B cell (primary cell): ENCODE measurements around the gene STXBP2. TPM values are rescaled to one million over a fixed set of nuclear protein-coding genes. Genes with fewer than 3 reads are reported as not detected.

Experiments
- ATAC-seq: fragments of 200-7000 bp; cut with Tn5 transposase; one replicate; pipeline ENCODE4 v1.10.0; 2021; ENCODE audit warnings: low read depth, mild to moderate bottlenecking, moderate number of reproducible peaks, moderate library complexity
- CTCF ChIA-PET: fragments of 350-600 bp; sonication (Branson Sonifier 250); formaldehyde crosslinking; loops from one replicate; lab custom pipeline; 2021; ENCODE audit warnings: antibody characterized with exemption, inconsistent platforms; lab: Charles Lee
- POLR2A ChIA-PET: fragments of 350-600 bp; sonication (Branson Sonifier 250); formaldehyde crosslinking; loops from one replicate; lab custom pipeline; 2021; ENCODE audit warnings: antibody characterized with exemption; lab: Charles Lee
- DNase-seq: peaks from one replicate; pipeline ENCODE4 v3.0.0; 2013
- H2AFZ ChIP-seq: 2 replicates; pipeline ENCODE4 v1.6.1; 2012; ENCODE audit warnings: mild to moderate bottlenecking, low read depth, low read length; ENCODE audit not compliant: insufficient read depth, poor library complexity, severe bottlenecking
- H3K27ac ChIP-seq, 2 donors: 1 replicate in 1 of 2; 2 replicates in 1 of 2; pipeline ENCODE4 v1.5.1; 2012 to 2013; ENCODE audit warnings: low read length in 2 of 2, mild to moderate bottlenecking in 2 of 2, moderate library complexity in 1 of 2
- H3K27me3 ChIP-seq, 4 experiments: fragments of 200-600 bp in 1 of 4; sonication (generic) in 1 of 4; replicated peaks in 1 of 4; 1 replicate in 2 of 4; 2 replicates in 2 of 4; pipeline versions ENCODE4 v1.6.1 to v1.7.0; 2013 to 2016; ENCODE audit warnings: low read length in 3 of 4, mild to moderate bottlenecking in 2 of 4, mixed read lengths in 1 of 4, moderate library complexity in 1 of 4; ENCODE audit not compliant: insufficient read depth in 4 of 4, control insufficient read depth in 3 of 4; ENCODE audit errors: control extremely low read depth in 1 of 4
- H3K36me3 ChIP-seq, 2 experiments: replicated peaks in 1 of 2; 1 replicate in 1 of 2; 2 replicates in 1 of 2; pipeline versions ENCODE4 v1.6.1 to v1.7.1; 2013; ENCODE audit warnings: low read length in 1 of 2; ENCODE audit not compliant: insufficient read depth in 2 of 2, control insufficient read depth in 1 of 2; ENCODE audit errors: control extremely low read depth in 1 of 2, extremely low read depth in 1 of 2
- H3K4me1 ChIP-seq, 2 donors: fragments of 200-600 bp in 1 of 2; sonication (generic) in 1 of 2; 1 replicate in 1 of 2; 2 replicates in 1 of 2; pipeline versions ENCODE4 v1.5.1 to v1.6.1; 2013 to 2017; ENCODE audit warnings: low read length in 2 of 2; ENCODE audit not compliant: control insufficient read depth in 2 of 2, insufficient read depth in 2 of 2
- H3K4me2 ChIP-seq: replicated peaks from 2 replicates; pipeline ENCODE3; 2012; ENCODE audit warnings: mild to moderate bottlenecking, low read depth, low read length; ENCODE audit not compliant: poor library complexity, severe bottlenecking
- H3K4me3 ChIP-seq, 5 experiments: fragments of 200-600 bp in 1 of 5; sonication (generic) in 1 of 5; 1 replicate in 3 of 5; 2 replicates in 2 of 5; pipeline versions ENCODE4 v1.5.1 to v1.7.0; 2011 to 2016; ENCODE audit warnings: low read length in 4 of 5, mild to moderate bottlenecking in 4 of 5, low read depth in 2 of 5, control low read depth in 1 of 5, moderate library complexity in 1 of 5; ENCODE audit not compliant: insufficient read depth in 1 of 5; ENCODE audit errors: control extremely low read depth in 1 of 5, extremely low read depth in 1 of 5
- H3K79me2 ChIP-seq: fragments of 200-600 bp; sonication (generic); one replicate; pipeline ENCODE4 v1.6.0; 2016; ENCODE audit warnings: low read length; ENCODE audit not compliant: control insufficient read depth, insufficient read depth
- H3K9ac ChIP-seq: fragments of 200-600 bp; sonication (generic); 2 replicates; pipeline ENCODE4 v1.6.1; 2017; ENCODE audit warnings: mild to moderate bottlenecking, low read length, moderate library complexity
- H3K9me3 ChIP-seq, 3 donors: one replicate each; pipeline versions ENCODE4 v1.6.1 to v1.7.1; 2013; ENCODE audit warnings: low read length in 2 of 3; ENCODE audit not compliant: control insufficient read depth in 2 of 3, insufficient read depth in 1 of 3; ENCODE audit errors: control extremely low read depth in 1 of 3
- H4K20me1 ChIP-seq: 2 replicates; pipeline ENCODE4 v1.6.0; 2012; ENCODE audit warnings: mild to moderate bottlenecking, low read length; ENCODE audit not compliant: insufficient read depth, control insufficient read depth, poor library complexity, severe bottlenecking
- H3K27ac Mint-ChIP-seq: one replicate; pipeline ENCODE4 v1.8.0; 2021; ENCODE audit warnings: mixed read lengths
- H3K27me3 Mint-ChIP-seq: one replicate; pipeline ENCODE4 v1.8.0; 2021; ENCODE audit warnings: mixed read lengths
- H3K4me1 Mint-ChIP-seq: one replicate; pipeline ENCODE4 v1.8.0; 2021; ENCODE audit warnings: mixed read lengths
- H3K4me3 Mint-ChIP-seq: one replicate; pipeline ENCODE4 v1.8.0; 2021; ENCODE audit warnings: mixed read lengths
- H3K9me3 Mint-ChIP-seq: one replicate; pipeline ENCODE4 v1.8.0; 2022; ENCODE audit warnings: mixed read lengths; ENCODE audit not compliant: insufficient read depth
- CTCF ChIP-seq: fragments of 200-600 bp; IDR thresholded peaks from one replicate; pipeline ENCODE4 v1.8.0; 2022; ENCODE audit warnings: antibody characterized with exemption, mild to moderate bottlenecking
- EZH2 ChIP-seq: IDR thresholded peaks from 2 replicates; pipeline ENCODE4 v1.6.1; 2012; ENCODE audit warnings: borderline replicate concordance, low read depth, mild to moderate bottlenecking, moderate library complexity, low read length; ENCODE audit not compliant: insufficient read depth, poor library complexity, severe bottlenecking
- WGBS: methylation state at CpG from one replicate; pipeline ENCODE4 v1.1.5; 2013; ENCODE audit warnings: missing lambda C conversion rate; ENCODE audit not compliant: insufficient coverage; 5-methylcytosine and 5-hydroxymethylcytosine counted together
- intact Hi-C: fragments of 100-400 bp; cut with micrococcal nuclease; formaldehyde crosslinking; loops from one replicate; pipeline ENCODE4 v1.10.0; 2022
- polyA plus RNA-seq: library from polyadenylated mRNA; depleted of rRNA; stranded (reverse); fragments of >200 nt; gene quantifications from 2 replicates; pipeline ENCODE4 v1.2.3, GENCODE V29; 2012
- total RNA-seq, 2 donors: library from RNA; stranded (reverse); fragments of 120-200 nt in 1 of 2; gene quantifications; 1 replicate in 1 of 2; 2 replicates in 1 of 2; pipeline versions ENCODE4 v1.2.3 to v1.2.4, GENCODE V29; 2013 to 2022

The STXBP2 gene
- total and polyA plus RNA-seq, 2 donors (not counting 1 experiment from before 2014, with no cell fraction given) = 222 to 226 TPM

- no peaks in the 10 kb centered on the region for H3K36me3 ChIP-seq
- H3K79me2 ChIP-seq = no peaks in the 10 kb centered on the region
- peak within 1 kb of the TSS; percentile 15 for H3K27ac Mint-ChIP-seq
- no peaks in the 10 kb centered on the region for H4K20me1 ChIP-seq
- H3K27me3 Mint-ChIP-seq = peaks cover 39% of the 10 kb centered on the region
- POLR2A ChIA-PET = no interaction called here
- H2AFZ ChIP-seq = no peak within 1 kb of the TSS
- no peaks in the 10 kb centered on the region for H3K9me3 Mint-ChIP-seq
- H3K4me1 Mint-ChIP-seq = peaks cover 12% of the 10 kb centered on the region
- DNase-seq = no peak
- intact Hi-C loops = no loop called here
- no peak within 1 kb of the TSS for H3K4me3 Mint-ChIP-seq
- H3K4me2 ChIP-seq = no peak within 1 kb of the TSS
- no peak within 1 kb of the TSS for H3K9ac ChIP-seq
- CTCF ChIA-PET = interaction anchor here (1.0 to 3.0 kb wide), 2 partner anchors 12 to 16 kb away, joined by 5 to 9 read pairs; partner anchors contain the start of gene TRAPPC5
- peaks cover 0 to 2% (median 0%) of the 10 kb centered on the region in 3 donors for H3K9me3 ChIP-seq
- no peak for ATAC-seq
- H3K4me1 ChIP-seq = peaks cover 8% of the 10 kb centered on the region in 2 donors
- WGBS = 55% methylated on average over 7 of the region's 9 CpGs
- no peak within 1 kb of the TSS for H3K27ac ChIP-seq
- TF ChIP-seq CTCF = no peak
- TF ChIP-seq EZH2 = no peak
- no peak within 1 kb of the TSS for H3K4me3 ChIP-seq
- peaks cover 0 to 41% (median 10%) of the 10 kb centered on the region in 4 experiments for H3K27me3 ChIP-seq
Measured at GRCh38 chr19:7668842-7669241, 31.9 kb downstream of the STXBP2 start, which contains the start of gene RETN. Gene RETN (plus strand): TSS chr19:7669049. CDS start chr19:7669327, 278 bp downstream.

GRCh38 chr19:7669641-7670040 is 32.7 kb downstream of the STXBP2 start:
- Histone ChIP-seq H3K27me3 (peaks cover 0 to 44% (median 9%) of the 10 kb centered on the region in 4 experiments), H3K4me3 (no peak overlapping the region), H3K4me2 (no peak overlapping the region), H3K36me3 (no peaks in the 10 kb centered on the region), H3K9me3 (peaks cover 0 to 8% (median 0%) of the 10 kb centered on the region in 3 donors), H3K79me2 (no peaks in the 10 kb centered on the region), H2AFZ (no peak overlapping the region), H3K9ac (no peak overlapping the region), H4K20me1 (no peaks in the 10 kb centered on the region), H3K27ac (no peak overlapping the region), H3K4me1 (peaks cover 8% of the 10 kb centered on the region in 2 donors)
- ChIA-PET CTCF (interaction anchor here (0.6 to 3.0 kb wide), 2 partner anchors 11 to 506 kb away, joined by 3 to 9 read pairs; partner anchors contain the start of gene TRAPPC5), POLR2A (interaction anchor here (0.6 kb wide), 1 partner anchor 9 kb away, joined by 3 read pairs; no protein-coding TSS in a partner anchor)
- Mint-ChIP-seq H3K4me3 (no peak overlapping the region), H3K4me1 (peaks cover 12% of the 10 kb centered on the region), H3K27me3 (peaks cover 42% of the 10 kb centered on the region), H3K9me3 (no peaks in the 10 kb centered on the region), H3K27ac (peak overlapping the region; percentile 12)
- 54% methylated on average over 8 of the region's 9 CpGs for WGBS
- TF ChIP-seq EZH2 = no peak
- no peak for TF ChIP-seq CTCF
- intact Hi-C loops = no loop called here
- no peak for ATAC-seq
- no peak for DNase-seq
